Ramos (cell line): ENCODE measurements around the gene KIAA0930.

Experiments
- in situ Hi-C: fragments of 300-500 bp; cut with MboI; formaldehyde crosslinking; loops from one replicate; pipeline ENCODE4 v1.14.3; 2022; ENCODE audit warnings: low sequenced_read_pairs; ENCODE audit not compliant: unreplicated experiment

The KIAA0930 gene

DNA sequence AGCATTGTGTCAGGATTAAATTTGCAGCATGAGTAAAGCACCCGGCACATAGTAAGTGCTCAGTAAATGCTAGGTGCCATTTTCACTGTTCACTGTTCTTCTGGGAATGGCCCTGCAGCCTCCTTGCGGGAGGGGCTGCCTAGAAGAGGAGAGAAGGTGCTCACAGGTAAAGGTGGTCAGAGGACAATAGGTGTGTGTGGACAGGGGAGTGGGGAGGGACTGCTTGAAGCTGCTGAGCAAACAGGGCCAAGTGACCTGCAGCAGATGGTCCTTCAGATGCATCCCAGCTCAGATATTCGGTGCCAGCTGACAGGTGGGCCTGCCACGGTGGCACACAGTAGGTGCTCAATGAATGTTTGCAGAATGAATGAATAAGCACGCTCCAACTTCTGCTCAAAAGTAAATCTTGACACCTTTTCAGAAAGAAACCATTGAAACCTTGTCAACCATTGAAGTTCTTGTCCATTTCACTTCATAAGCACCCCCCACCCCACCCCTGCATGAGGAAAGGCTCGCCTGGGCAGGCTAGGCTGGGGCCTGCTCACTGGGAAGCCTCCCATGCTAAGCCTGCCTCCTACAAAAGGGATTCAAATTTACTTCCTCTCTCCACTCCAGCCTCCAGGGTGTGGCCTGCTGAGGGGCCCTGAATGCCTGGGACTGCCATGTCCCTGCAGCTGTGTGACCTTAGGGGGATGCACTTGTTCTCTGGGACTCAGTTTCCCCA lies 1.6 kb downstream of the KIAA0930 start:
- in situ Hi-C loops, result no loop called here

DNA sequence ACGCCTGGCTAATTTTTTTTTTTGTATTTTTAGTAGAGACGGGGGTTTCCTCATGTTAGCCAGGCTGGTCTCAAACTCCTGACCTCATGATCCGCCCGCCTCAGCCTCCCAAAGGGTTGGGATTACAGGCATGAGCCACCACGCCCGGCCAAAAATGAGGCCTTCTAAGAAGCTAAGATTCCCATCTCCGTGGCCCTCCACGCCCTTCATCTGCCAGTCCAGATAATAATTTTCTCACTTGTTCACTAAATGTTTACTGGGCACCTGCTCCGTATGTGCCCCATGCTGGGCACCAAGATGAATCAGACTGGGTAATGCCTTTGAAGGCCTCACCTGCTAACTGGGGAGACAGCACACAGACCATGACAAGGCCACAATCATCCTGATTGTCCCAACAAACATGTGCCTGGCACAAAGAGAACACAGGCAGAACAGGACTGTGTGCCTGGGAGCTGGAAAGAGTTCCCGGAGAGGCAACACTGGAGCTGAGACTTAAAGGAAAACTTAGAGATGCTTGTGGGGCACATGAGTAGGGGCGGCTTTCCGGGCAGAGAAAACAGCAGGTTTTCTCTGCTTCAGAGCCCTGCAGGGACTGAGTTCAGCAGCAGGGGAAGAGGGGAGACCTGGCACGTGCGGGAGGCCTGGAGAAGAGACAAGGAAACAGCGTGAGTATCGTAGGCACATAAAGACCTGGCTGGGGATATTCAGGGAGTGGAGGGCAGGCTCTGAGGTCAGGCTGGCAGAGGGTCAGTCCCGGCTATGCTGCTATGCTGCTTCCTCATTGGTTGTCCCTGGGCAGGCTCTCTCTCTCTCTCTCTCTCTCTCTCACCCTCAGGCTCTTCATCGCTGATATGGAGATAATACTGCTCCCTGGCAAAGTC lies 2.4 kb downstream of the KIAA0930 start:
- in situ Hi-C loops, result no loop called here

GRCh38 chr22:45237065-45237990 lies 3.4 kb downstream of the KIAA0930 start:
- in situ Hi-C loops, result no loop called here

- in situ Hi-C loops, result no loop called here
These were observed 4.8 kb downstream of the KIAA0930 start for GRCh38 chr22:45235851-45236342.

DNA sequence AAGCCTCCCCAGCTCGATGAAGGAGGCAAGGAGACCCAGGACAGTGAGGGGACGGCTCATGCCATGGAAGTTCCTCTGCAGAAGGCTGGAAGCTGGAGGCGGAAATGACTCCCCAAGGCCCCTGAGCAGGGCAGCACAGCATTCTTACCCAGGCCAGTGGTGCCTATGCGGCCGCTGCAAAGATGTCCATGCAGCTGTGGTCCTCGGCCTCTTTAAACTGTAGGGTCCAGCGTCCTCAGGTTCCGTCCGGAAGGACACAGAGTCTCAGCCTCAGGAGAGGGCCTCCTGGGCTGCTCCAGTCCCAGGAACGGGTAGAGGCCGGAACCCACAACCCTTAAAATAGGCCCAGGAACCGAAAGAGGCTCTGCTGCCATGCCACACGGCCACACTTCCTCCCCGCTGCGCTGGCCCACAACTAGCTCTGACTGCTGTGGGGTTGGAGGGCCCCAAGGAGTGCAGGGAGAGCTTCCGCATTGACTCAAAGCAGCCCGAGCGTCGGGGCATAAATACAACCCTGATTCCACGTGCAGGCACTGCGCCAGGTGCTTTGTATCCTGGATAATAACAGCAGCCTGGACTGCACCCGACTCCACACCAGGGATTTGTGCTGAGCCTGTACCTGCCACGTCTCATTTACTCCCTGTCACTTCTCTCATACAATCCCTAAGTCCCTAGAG lies 5.5 kb downstream of the KIAA0930 start:
- in situ Hi-C loops, result no loop called here

DNA sequence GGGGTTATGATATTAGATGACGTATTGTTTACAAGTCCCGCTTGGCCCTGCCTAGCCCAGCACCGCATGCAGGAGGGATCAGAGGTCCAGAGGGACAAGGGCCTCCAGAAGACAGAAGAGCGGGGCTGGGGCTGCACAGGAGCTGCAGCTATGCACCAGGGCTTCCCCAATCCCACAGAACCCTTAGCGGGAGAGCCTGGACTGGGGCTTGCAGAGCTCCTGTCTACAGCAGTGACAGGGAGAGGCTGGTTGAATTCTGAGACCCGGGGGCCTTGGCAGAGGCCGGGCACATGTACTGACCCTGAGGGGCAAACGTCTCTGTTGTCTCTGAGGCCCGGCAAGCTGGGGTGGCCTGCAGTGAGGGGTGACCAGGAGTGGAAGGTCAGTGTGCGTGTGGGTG lies 6.9 kb downstream of the KIAA0930 start:
- in situ Hi-C loops, result no loop called here

- in situ Hi-C loops, result no loop called here
These were observed 7.3 kb downstream of the KIAA0930 start for GRCh38 chr22:45233386-45233785.

DNA sequence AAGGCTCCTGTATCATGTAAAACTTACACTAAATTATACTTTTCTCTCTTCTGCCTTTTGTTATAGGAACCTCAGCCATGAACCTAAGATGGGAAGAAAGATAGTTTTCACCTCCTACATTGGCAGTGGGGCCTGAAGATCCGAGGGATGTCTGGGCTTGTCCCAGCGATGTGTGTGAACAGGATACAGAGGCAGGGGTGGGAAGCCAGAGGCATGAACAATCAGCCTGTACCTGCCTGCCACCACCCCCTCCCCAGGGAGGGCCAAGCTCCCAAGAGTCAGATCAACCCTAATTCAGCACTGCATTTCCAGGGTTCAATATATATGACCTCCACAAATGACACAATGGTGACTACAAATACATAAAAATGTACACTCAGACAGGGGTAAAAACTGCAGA lies 9.4 kb downstream of the KIAA0930 start:
- in situ Hi-C loops, result no loop called here

GRCh38 chr22:45230026-45230721 lies 10.5 kb downstream of the KIAA0930 start:
- in situ Hi-C loops, result no loop called here

DNA sequence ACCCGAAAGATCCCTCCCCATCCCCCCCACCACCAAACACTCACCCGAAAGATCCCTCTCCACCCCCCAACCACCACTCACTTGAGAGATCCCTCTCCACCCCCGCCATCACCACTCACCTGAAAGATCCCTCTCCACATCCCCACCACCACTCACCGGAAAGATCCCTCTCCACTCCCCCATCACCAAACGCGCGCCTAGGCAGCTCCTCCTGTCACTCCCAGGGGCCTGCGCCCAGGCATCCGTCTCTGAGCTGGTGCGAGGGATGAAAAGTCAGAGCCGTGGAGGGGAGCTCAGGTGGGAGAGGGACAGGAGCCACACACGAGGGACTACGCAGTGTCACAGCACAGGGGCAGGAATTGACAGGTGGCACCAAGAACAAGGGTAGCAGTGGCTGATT lies 11.5 kb downstream of the KIAA0930 start:
- in situ Hi-C loops, result no loop called here

DNA sequence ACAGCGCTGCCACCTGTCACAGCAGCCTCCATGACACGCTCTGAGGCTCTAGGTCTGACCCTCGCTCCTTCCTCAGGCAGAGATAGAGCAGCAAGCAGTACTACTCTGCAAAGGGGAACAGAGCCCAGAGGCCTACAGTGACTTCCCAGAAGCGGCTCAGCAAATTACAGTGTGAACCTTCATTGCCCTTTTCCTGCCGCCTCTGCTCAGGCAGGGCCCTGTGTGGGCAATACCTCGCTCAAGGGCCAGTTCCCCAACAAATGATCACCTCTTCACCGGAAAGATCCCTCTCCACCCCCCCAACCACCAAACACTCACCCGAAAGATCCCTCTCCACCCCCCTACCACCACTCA lies 12.3 kb downstream of the KIAA0930 start:
- in situ Hi-C loops, result no loop called here

- in situ Hi-C loops, result no loop called here
These were observed 12.9 kb downstream of the KIAA0930 start for GRCh38 chr22:45227645-45228400.

DNA sequence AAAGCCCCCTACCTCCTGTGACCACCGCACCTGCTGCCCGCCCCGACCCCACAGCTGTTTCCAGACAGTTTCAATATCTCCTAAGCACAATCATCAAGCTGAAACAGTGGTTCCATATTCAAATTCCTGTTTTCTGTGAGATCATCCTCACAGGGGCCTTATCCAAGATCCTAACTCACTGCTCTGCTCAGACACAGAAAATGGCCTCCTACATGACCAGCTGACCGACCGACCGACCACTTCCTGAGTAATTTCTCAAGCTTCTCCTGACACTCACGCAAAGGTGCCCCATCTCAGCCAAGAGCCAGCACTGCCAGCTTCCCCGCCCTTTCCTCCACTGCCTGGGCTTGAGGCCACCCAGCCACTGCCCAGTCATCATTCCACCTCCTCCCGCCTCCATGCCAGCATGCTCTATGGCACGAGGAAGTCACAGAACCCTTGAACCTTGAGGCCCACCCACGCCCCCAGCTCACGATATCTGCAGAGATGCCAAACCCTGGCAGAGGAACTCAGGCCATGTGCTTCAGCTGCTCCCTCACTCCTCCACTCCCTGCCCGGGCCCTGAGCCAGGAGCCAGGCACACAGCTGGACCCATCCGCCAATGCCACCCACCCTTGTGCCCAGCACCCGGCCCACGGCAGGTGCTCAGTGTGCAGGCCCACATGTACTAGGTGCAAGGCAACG lies 14.0 kb downstream of the KIAA0930 start:
- in situ Hi-C loops, result no loop called here

DNA sequence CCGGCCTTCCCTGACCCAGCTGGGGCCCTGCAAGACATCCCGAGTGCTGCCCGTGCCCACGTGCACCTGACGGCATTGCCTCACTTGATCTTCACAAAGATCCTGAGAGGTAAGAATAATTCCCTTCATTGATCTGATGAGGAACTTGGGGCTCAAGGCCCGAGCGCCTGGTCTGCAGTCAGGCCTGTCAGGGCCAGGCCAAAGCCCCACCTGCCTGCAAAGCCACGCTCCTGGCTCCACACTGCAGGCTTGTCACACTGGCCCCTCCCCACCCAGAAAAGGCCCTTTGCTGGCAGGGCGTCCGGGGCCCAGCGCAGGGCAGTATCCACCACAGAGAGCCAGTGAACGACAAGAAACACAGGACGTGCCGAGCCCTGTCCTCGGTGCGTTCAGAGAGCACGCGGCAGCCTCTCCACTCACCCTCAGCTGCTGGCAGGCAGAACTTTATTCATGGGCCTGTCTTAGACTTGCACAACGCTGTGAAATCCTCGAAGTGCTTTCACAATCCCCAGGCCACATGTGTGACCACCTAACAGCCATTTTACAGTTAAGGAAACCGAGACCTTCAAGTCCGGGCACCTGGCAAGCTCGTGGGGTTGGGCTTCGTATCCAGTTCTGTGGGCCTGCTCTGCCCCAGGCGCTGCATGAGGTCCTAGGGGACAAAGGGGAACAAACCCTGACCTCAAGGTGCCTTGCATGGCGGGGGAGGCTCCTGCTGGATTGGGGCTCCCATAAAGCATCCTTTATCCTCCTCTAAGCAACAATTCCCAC lies 14.8 kb downstream of the KIAA0930 start:
- in situ Hi-C loops, result no loop called here

GRCh38 chr22:45224988-45225731 lies 15.5 kb downstream of the KIAA0930 start:
- in situ Hi-C loops, result no loop called here

DNA sequence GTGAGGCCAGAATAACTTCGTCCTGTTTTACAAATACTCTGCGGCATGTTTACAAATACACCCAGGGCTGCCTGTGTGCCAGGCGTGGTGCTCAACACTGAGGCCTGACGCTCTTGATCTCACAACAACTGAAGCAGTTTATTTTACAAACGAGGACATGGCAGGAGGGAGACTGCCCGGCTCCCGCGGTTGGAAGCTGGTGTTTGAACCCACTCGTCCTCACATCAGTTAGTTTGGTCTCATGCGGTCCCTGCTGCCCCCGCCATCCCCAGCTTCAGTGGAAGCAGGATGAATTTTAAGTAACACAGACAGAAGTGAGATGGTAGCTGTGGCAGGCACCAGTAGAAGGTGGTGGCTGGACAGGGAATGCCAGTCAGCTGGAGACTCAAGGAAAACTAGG lies 16.4 kb downstream of the KIAA0930 start:
- in situ Hi-C loops, result no loop called here
